ENCODE results near the gene TMEM200A.

The TMEM200A gene

GRCh38 chr6:130435181-130435580 lies 69.4 kb downstream of the TMEM200A start:
- TF ChIP-seq ZFX (IDR thresholded peaks at IDR 0.05) (no peak), CTCF (conservative IDR thresholded peaks at IDR 0.05) (no peak)
- H3K27ac ChIP-seq = no peak overlapping the region

GRCh38 chr6:130437961-130438360 lies 72.1 kb downstream of the TMEM200A start:
- TF ChIP-seq ZFX (IDR thresholded peaks at IDR 0.05) = no peak
- no peak for TF ChIP-seq CTCF (conservative IDR thresholded peaks at IDR 0.05)
- H3K27ac ChIP-seq = no peak overlapping the region

- H3K27ac ChIP-seq = no peak overlapping the region
- TF ChIP-seq ZFX (IDR thresholded peaks at IDR 0.05) = no peak
- TF ChIP-seq CTCF (conservative IDR thresholded peaks at IDR 0.05) = no peak
Observed at GRCh38 chr6:130447374-130447773, 81.6 kb downstream of the TMEM200A start.

GRCh38 chr6:130452336-130452735 lies 86.5 kb downstream of the TMEM200A start:
- TF ChIP-seq CTCF (conservative IDR thresholded peaks at IDR 0.05) = no peak
- no peak for TF ChIP-seq ZFX (IDR thresholded peaks at IDR 0.05)
- H3K27ac ChIP-seq = no peak overlapping the region

GRCh38 chr6:130453230-130453629 lies 87.4 kb downstream of the TMEM200A start:
- no peak overlapping the region for H3K27ac ChIP-seq
- TF ChIP-seq CTCF (conservative IDR thresholded peaks at IDR 0.05) (no peak), ZFX (IDR thresholded peaks at IDR 0.05) (no peak)

GRCh38 chr6:130457605-130458004 lies 91.8 kb downstream of the TMEM200A start:
- no peak overlapping the region for H3K27ac ChIP-seq
- no peak for TF ChIP-seq ZFX (IDR thresholded peaks at IDR 0.05)
- TF ChIP-seq CTCF (conservative IDR thresholded peaks at IDR 0.05) = no peak

GRCh38 chr6:130459316-130459715 lies 93.5 kb downstream of the TMEM200A start:
- H3K27ac ChIP-seq = no peak overlapping the region
- no peak for TF ChIP-seq CTCF (conservative IDR thresholded peaks at IDR 0.05)
- TF ChIP-seq ZFX (IDR thresholded peaks at IDR 0.05) = no peak
